Measurements from ENCODE around the gene CNIH2.

- TF ChIP-seq CTCF (IDR thresholded peaks at IDR 0.05; ENCODE audit: insufficient read depth, low read depth, low read length) (no peak), EZH2 (IDR thresholded peaks at IDR 0.05; ENCODE audit: insufficient read depth, low read length) (no peak)
These were observed 16.0 kb downstream of the CNIH2 start for GRCh38 chr11:66293777-66294625.
